Mammary epithelial cell (primary cell): ENCODE results near the gene ECI2.

ENCODE experiments used
- EZH2 ChIP-seq: IDR thresholded peaks from 2 replicates; pipeline ENCODE4 v1.6.1; 2012; ENCODE audit warnings: low read length, inconsistent platforms, borderline replicate concordance
- TF ChIP-seq, protein P1 (sequence below), 2 donors: IDR thresholded peaks in 1 of 2; conservative IDR thresholded peaks in 1 of 2; 2 replicates each; pipeline ENCODE4 v1.5.1; 2011 to 2012; ENCODE audit warnings: inconsistent platforms in 2 of 2, low read length in 2 of 2, mild to moderate bottlenecking in 2 of 2, control low read depth in 1 of 2, low read depth in 1 of 2; ENCODE audit not compliant: insufficient read depth in 1 of 2; ENCODE audit errors: extremely low read depth in 1 of 2

DNA sequence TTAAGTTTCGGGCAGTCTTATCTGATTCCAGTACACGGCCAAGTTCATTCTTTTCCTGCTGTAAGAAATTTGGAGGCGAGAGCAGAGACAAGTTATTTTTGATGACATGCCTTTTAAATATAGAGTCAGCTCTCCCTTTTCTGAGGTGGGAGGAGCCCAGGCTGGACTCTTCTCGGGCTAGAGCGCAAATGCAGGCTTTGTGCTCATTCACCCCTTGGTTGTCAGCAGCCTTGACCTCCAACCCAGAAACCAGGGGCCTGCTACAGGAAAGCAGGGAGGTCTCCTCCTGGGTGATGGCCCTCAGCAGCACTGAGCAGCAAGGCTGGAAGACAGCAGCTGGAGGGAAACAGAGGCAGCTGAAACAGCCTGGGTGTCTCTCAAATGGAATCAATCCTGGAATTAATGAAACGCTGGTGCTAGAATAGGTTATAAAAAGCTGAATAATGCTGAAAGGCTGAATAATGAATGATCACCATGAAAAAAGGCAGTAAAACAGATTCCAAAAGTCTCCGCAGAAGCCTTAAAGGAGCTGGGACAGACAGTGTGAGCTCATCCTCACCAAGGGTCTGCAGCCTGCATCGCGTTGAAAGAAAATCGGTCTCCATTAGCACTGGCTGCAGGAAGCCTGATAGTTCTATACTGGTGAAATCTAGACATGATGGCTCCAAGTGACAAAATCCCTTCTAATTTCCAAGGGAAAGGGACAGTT is 28.2 kb upstream of the ECI2 start:
- no peak for TF ChIP-seq EZH2
- TF ChIP-seq, protein P1, sequence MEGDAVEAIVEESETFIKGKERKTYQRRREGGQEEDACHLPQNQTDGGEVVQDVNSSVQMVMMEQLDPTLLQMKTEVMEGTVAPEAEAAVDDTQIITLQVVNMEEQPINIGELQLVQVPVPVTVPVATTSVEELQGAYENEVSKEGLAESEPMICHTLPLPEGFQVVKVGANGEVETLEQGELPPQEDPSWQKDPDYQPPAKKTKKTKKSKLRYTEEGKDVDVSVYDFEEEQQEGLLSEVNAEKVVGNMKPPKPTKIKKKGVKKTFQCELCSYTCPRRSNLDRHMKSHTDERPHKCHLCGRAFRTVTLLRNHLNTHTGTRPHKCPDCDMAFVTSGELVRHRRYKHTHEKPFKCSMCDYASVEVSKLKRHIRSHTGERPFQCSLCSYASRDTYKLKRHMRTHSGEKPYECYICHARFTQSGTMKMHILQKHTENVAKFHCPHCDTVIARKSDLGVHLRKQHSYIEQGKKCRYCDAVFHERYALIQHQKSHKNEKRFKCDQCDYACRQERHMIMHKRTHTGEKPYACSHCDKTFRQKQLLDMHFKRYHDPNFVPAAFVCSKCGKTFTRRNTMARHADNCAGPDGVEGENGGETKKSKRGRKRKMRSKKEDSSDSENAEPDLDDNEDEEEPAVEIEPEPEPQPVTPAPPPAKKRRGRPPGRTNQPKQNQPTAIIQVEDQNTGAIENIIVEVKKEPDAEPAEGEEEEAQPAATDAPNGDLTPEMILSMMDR (conservative IDR thresholded peaks at IDR 0.05 in 1 of 2, IDR thresholded peaks at IDR 0.05 in 1 of 2; ENCODE audit: extremely low read depth in 1 of 2, insufficient read depth in 1 of 2, low read depth in 1 of 2, low read length in 2 of 2): no peak
